K562 (cell line): Measurements from ENCODE around the gene HOXB7. TPM values are rescaled to one million over a fixed set of nuclear protein-coding genes. Genes with fewer than 3 reads are reported as not detected.

ENCODE experiments used
- ATF7 ChIP-seq: fragments of 450-650 bp; IDR thresholded peaks from 2 replicates; pipeline ENCODE4 v1.7.1; 2014; ENCODE audit warnings: mild to moderate bottlenecking, moderate library complexity
- CBFA2T3 ChIP-seq: fragments of 450-650 bp; IDR thresholded peaks from 2 replicates; pipeline ENCODE4 v1.6.1; 2017
- CEBPG ChIP-seq, 3 experiments: fragments of 200-800 bp in 1 of 3; sonication (Bioruptor generic) in 1 of 3; sonication (generic) in 1 of 3; formaldehyde crosslinking in 1 of 3; IDR thresholded peaks in 2 of 3; conservative IDR thresholded peaks in 1 of 3; 2 replicates each; pipeline versions ENCODE4 v1.6.1 to v1.8.0; 2016 to 2022; ENCODE audit warnings: missing compliant biosample characterization in 2 of 3, missing genetic modification characterization in 2 of 3, mild to moderate bottlenecking in 1 of 3, missing genetic modification reagents in 1 of 3
- ETS2 ChIP-seq: IDR thresholded peaks from 2 replicates; pipeline ENCODE4 v1.6.1; 2016; ENCODE audit warnings: borderline replicate concordance, missing genetic modification characterization, mild to moderate bottlenecking, moderate library complexity, missing compliant biosample characterization; ENCODE audit not compliant: poor library complexity, severe bottlenecking
- GATAD2A ChIP-seq: fragments of 450-650 bp; IDR thresholded peaks from 2 replicates; pipeline ENCODE4 v1.6.1; 2017
- GTF2E2 ChIP-seq: fragments of 200-800 bp; sonication (Bioruptor generic); IDR thresholded peaks from 2 replicates; pipeline ENCODE4 v1.6.1; 2016; ENCODE audit warnings: missing genetic modification characterization, missing compliant biosample characterization
- HDAC1 ChIP-seq, 2 experiments: fragments of 450-650 bp; IDR thresholded peaks; 2 replicates each; pipeline ENCODE4 v1.6.1; 2016 to 2017; ENCODE audit warnings: inconsistent platforms in 1 of 2, mild to moderate bottlenecking in 1 of 2, moderate library complexity in 1 of 2
- HES1 ChIP-seq: fragments of 450-650 bp; IDR thresholded peaks from 2 replicates; pipeline ENCODE4 v1.6.1; 2016; ENCODE audit warnings: low read depth, mild to moderate bottlenecking, moderate library complexity
- MAZ ChIP-seq, 2 experiments: fragments of 450-650 bp in 1 of 2; sonication (generic) in 1 of 2; formaldehyde crosslinking; IDR thresholded peaks in 1 of 2; conservative IDR thresholded peaks in 1 of 2; 2 replicates each; pipeline versions ENCODE4 v1.4.0 to v1.5.0; 2020; ENCODE audit warnings: mild to moderate bottlenecking in 1 of 2, missing genetic modification reagents in 1 of 2
- MBD2 ChIP-seq: sonication (generic); IDR thresholded peaks from 2 replicates; pipeline ENCODE4 v1.6.1; 2016; ENCODE audit warnings: low read depth, borderline replicate concordance
- MTA1 ChIP-seq: fragments of 450-650 bp; IDR thresholded peaks from 2 replicates; pipeline ENCODE4 v1.6.1; 2017; ENCODE audit warnings: borderline replicate concordance
- MTA3 ChIP-seq: fragments of 450-650 bp; formaldehyde crosslinking; IDR thresholded peaks from 2 replicates; pipeline ENCODE4 v1.6.1; 2017; ENCODE audit warnings: mild to moderate bottlenecking, borderline replicate concordance
- NRF1 ChIP-seq, 2 experiments: fragments of 450-650 bp; IDR thresholded peaks in 1 of 2; conservative IDR thresholded peaks in 1 of 2; 2 replicates each; pipeline ENCODE4 v1.6.1; 2014; ENCODE audit warnings: mild to moderate bottlenecking in 2 of 2
- PRPF4 ChIP-seq: fragments of 200-400 bp; formaldehyde crosslinking; IDR thresholded peaks from one replicate; pipeline ENCODE4 v1.6.1; 2017; ENCODE audit warnings: low read length, low read depth, mild to moderate bottlenecking; ENCODE audit not compliant: insufficient read depth, poor library complexity, severe bottlenecking
- SNIP1 ChIP-seq: fragments of 450-650 bp; IDR thresholded peaks from 2 replicates; pipeline ENCODE4 v1.7.1; 2017; ENCODE audit warnings: low read depth, mild to moderate bottlenecking
- SUPT5H ChIP-seq: fragments of 450-650 bp; IDR thresholded peaks from 2 replicates; pipeline ENCODE4 v1.6.1; 2016
- TBL1XR1 ChIP-seq, 2 experiments: IDR thresholded peaks; 2 replicates each; pipeline ENCODE4 v1.6.1; 2012; ENCODE audit warnings: improper control_type of control experiment in 2 of 2, low read length in 2 of 2, mild to moderate bottlenecking in 1 of 2
- TRIM24 ChIP-seq, 2 experiments: fragments of 450-650 bp; IDR thresholded peaks; 2 replicates each; pipeline ENCODE4 v1.6.1; 2016
- ZBTB26 ChIP-seq: fragments of 450-650 bp; formaldehyde crosslinking; IDR thresholded peaks from 2 replicates; pipeline ENCODE4 v1.4.0; 2022; ENCODE audit warnings: missing genetic modification characterization
- ZNF699 ChIP-seq: fragments of 250-450 bp; sonication (Bioruptor Pico); IDR thresholded peaks from 2 replicates; pipeline ENCODE4 v1.8.0; 2021; ENCODE audit warnings: mild to moderate bottlenecking, moderate library complexity; ENCODE audit not compliant: insufficient replicate concordance
- ZNF830 ChIP-seq: fragments of 250-450 bp; sonication (Bioruptor Pico); IDR thresholded peaks from 2 replicates; pipeline ENCODE4 v1.5.0; 2021; ENCODE audit warnings: mild to moderate bottlenecking
- ZZZ3 ChIP-seq: fragments of 450-650 bp; IDR thresholded peaks from 2 replicates; pipeline ENCODE4 v1.6.1; 2016; ENCODE audit warnings: antibody characterized with exemption, mild to moderate bottlenecking, moderate library complexity
- polyA plus RNA-seq, 8 experiments: library from polyadenylated mRNA; depleted of rRNA in 4 of 8; stranded (reverse) in 5 of 8; unstranded in 3 of 8; fragments of >200 nt; fragmentation: Nextera tagmentation in 2 of 8; fragmentation: Illumina TruSeq in 1 of 8; extraction: Ambion mirVana in 2 of 8; extraction: Trizol in 1 of 8; gene quantifications; 2 replicates each; pipeline versions ENCODE4 v1.2.1 to v1.2.3, GENCODE V29; 2011 to 2014; ENCODE audit warnings: inconsistent platforms in 1 of 8, missing spikeins in 1 of 8
- total RNA-seq, 7 experiments: library from RNA; depleted of rRNA in 6 of 7; stranded (reverse); fragments of >200 nt in 6 of 7; fragmentation: Illumina TruSeq in 2 of 7; extraction: Trizol in 2 of 7; gene quantifications; 2 replicates each; pipeline versions ENCODE4 v1.2.1 to v1.2.3, GENCODE V29; 2011 to 2021; ENCODE audit warnings: low replicate concordance in 1 of 7
- TF ChIP-seq, protein P1 (sequence below): fragments of 450-650 bp; IDR thresholded peaks from 2 replicates; pipeline ENCODE4 v1.6.1; 2016
- TF ChIP-seq, protein P2 (sequence below), 2 experiments: IDR thresholded peaks; 2 replicates each; pipeline ENCODE4 v1.6.1; 2011; ENCODE audit warnings: borderline replicate concordance in 1 of 2, control low read depth in 1 of 2, low read depth in 1 of 2, low read length in 1 of 2, mild to moderate bottlenecking in 1 of 2, mixed read lengths in 1 of 2, moderate library complexity in 1 of 2; ENCODE audit not compliant: insufficient read depth in 1 of 2, insufficient read length in 1 of 2, poor library complexity in 1 of 2, severe bottlenecking in 1 of 2; ENCODE audit errors: extremely low read depth in 1 of 2

HOXB7 gene
- total and polyA plus RNA-seq, 9 of the 15 experiments (the other 6 are each of a cell fraction or from before 2014, with no cell fraction given): 5.5 to 16.7 (median 8.3) TPM

- no peak for TF ChIP-seq ETS2
- TF ChIP-seq, protein P1, sequence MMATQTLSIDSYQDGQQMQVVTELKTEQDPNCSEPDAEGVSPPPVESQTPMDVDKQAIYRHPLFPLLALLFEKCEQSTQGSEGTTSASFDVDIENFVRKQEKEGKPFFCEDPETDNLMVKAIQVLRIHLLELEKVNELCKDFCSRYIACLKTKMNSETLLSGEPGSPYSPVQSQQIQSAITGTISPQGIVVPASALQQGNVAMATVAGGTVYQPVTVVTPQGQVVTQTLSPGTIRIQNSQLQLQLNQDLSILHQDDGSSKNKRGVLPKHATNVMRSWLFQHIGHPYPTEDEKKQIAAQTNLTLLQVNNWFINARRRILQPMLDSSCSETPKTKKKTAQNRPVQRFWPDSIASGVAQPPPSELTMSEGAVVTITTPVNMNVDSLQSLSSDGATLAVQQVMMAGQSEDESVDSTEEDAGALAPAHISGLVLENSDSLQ: peak; percentile 76
- no peak for TF ChIP-seq ZZZ3
- TF ChIP-seq ZNF830 (CRISPR knock-in tag): no peak
- TF ChIP-seq HES1: no peak
- peak in 1 of 2 experiments; percentile 23; a peak in 1 of 4 replicates for TF ChIP-seq HDAC1 (IDR thresholded peaks at IDR 0.05)
- TF ChIP-seq, protein P2, sequence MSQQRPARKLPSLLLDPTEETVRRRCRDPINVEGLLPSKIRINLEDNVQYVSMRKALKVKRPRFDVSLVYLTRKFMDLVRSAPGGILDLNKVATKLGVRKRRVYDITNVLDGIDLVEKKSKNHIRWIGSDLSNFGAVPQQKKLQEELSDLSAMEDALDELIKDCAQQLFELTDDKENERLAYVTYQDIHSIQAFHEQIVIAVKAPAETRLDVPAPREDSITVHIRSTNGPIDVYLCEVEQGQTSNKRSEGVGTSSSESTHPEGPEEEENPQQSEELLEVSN (IDR thresholded peaks at IDR 0.05; ENCODE audit: borderline replicate concordance in 1 of 2, extremely low read depth in 1 of 2, insufficient read depth in 1 of 2, insufficient read length in 1 of 2, low read depth in 1 of 2, low read length in 1 of 2, poor library complexity in 1 of 2, severe bottlenecking in 1 of 2): peak in 1 of 2 experiments; percentile 37
- no peak for TF ChIP-seq MTA1
- TF ChIP-seq MTA3: 0 out of 2 replicates have a peak, but pooled peaks have one; percentile 63
- no peak for TF ChIP-seq MBD2
- TF ChIP-seq NRF1 (conservative IDR thresholded peaks at IDR 0.05 in 1 of 2, IDR thresholded peaks at IDR 0.05 in 1 of 2): 0 out of 4 replicates have a peak, but pooled peaks of 1 of the 2 experiments have one; percentile 14
- no peak for TF ChIP-seq TBL1XR1 (IDR thresholded peaks at IDR 0.05; ENCODE audit: low read length in 2 of 2)
- no peak for TF ChIP-seq CEBPG (CRISPR knock-in tag; IDR thresholded peaks at IDR 0.05)
- no peak for TF ChIP-seq CEBPG (tag; conservative IDR thresholded peaks at IDR 0.05 in 1 of 2, IDR thresholded peaks at IDR 0.05 in 1 of 2)
- TF ChIP-seq CBFA2T3: no peak
- TF ChIP-seq SUPT5H: peak; percentile 37; the same call in 1 of the 2 replicates
- TF ChIP-seq GTF2E2 (tag): no peak
- no peak for TF ChIP-seq PRPF4
- peak in 1 of 2 experiments; percentile 30; a peak in 1 of 4 replicates for TF ChIP-seq TRIM24 (IDR thresholded peaks at IDR 0.05)
- no peak for TF ChIP-seq SNIP1
- TF ChIP-seq ZNF699 (CRISPR knock-in tag): no peak
- no peak for TF ChIP-seq GATAD2A
- TF ChIP-seq ZBTB26 (CRISPR knock-in tag): no peak
- TF ChIP-seq MAZ (CRISPR knock-in tag; conservative IDR thresholded peaks at IDR 0.05 in 1 of 2, IDR thresholded peaks at IDR 0.05 in 1 of 2): peak; percentile 54 to 81; a peak in 3 of 4 replicates
- no peak for TF ChIP-seq ATF7
Observed at GRCh38 chr17:48646183-48647102, 35.6 kb upstream of the HOXB7 start (continued).
